HEK293 (cell line): ENCODE data around the gene DNAJA3.

Experiments
- INSM2 ChIP-seq: fragments of 450-650 bp; formaldehyde crosslinking; IDR thresholded peaks from 2 replicates; pipeline ENCODE4 v1.5.1; 2016; ENCODE audit warnings: missing biosample characterization, missing genetic modification characterization
- KLF1 ChIP-seq: fragments of 450-650 bp; formaldehyde crosslinking; IDR thresholded peaks from 2 replicates; pipeline ENCODE4 v1.5.1; 2016; ENCODE audit warnings: missing biosample characterization, missing genetic modification characterization
- OSR2 ChIP-seq: fragments of 450-650 bp; formaldehyde crosslinking; IDR thresholded peaks from 2 replicates; pipeline ENCODE4 v1.5.1; 2016; ENCODE audit warnings: missing biosample characterization, missing genetic modification characterization
- OVOL3 ChIP-seq: fragments of 450-650 bp; formaldehyde crosslinking; IDR thresholded peaks from 2 replicates; pipeline ENCODE4 v1.5.1; 2016; ENCODE audit warnings: missing biosample characterization, missing genetic modification characterization
- PRDM2 ChIP-seq: fragments of 450-650 bp; formaldehyde crosslinking; IDR thresholded peaks from 2 replicates; pipeline ENCODE4 v1.5.1; 2016; ENCODE audit warnings: missing biosample characterization, missing genetic modification characterization, borderline replicate concordance
- RBAK ChIP-seq: fragments of 450-650 bp; formaldehyde crosslinking; IDR thresholded peaks from 2 replicates; pipeline ENCODE4 v1.5.1; 2016; ENCODE audit warnings: missing biosample characterization, missing genetic modification characterization
- TRIM28 ChIP-seq: IDR thresholded peaks from 2 replicates; pipeline ENCODE4 v1.6.1; 2011; ENCODE audit warnings: low read length, control low read depth, borderline replicate concordance
- YY2 ChIP-seq: fragments of 450-650 bp; formaldehyde crosslinking; IDR thresholded peaks from 2 replicates; pipeline ENCODE4 v1.5.1; 2016; ENCODE audit warnings: missing biosample characterization, missing genetic modification characterization
- ZBTB17 ChIP-seq: fragments of 450-650 bp; formaldehyde crosslinking; IDR thresholded peaks from 2 replicates; pipeline ENCODE4 v1.5.1; 2016; ENCODE audit warnings: missing biosample characterization, missing genetic modification characterization
- ZBTB44 ChIP-seq: fragments of 450-650 bp; IDR thresholded peaks from 2 replicates; pipeline ENCODE4 v1.5.1; 2018; ENCODE audit warnings: missing biosample characterization, mild to moderate bottlenecking, missing genetic modification characterization
- ZBTB6 ChIP-seq: fragments of 450-650 bp; formaldehyde crosslinking; IDR thresholded peaks from 2 replicates; pipeline ENCODE4 v1.5.1; 2017; ENCODE audit warnings: missing biosample characterization, missing genetic modification characterization
- ZBTB8A ChIP-seq: fragments of 450-650 bp; formaldehyde crosslinking; IDR thresholded peaks from 2 replicates; pipeline ENCODE4 v1.5.1; 2016; ENCODE audit warnings: missing biosample characterization, missing genetic modification characterization
- ZNF266 ChIP-seq: fragments of 450-650 bp; formaldehyde crosslinking; IDR thresholded peaks from 2 replicates; pipeline ENCODE4 v1.5.1; 2016; ENCODE audit warnings: missing biosample characterization, missing genetic modification characterization, low read depth
- ZNF274 ChIP-seq, 2 experiments: fragments of 200-500 bp in 1 of 2; fragments of 450-650 bp in 1 of 2; sonication (Bioruptor generic) in 1 of 2; formaldehyde crosslinking in 1 of 2; IDR thresholded peaks; 2 replicates each; pipeline versions ENCODE4 v1.5.1 to v1.6.1; 2014 to 2016; ENCODE audit warnings: borderline replicate concordance in 1 of 2, inconsistent platforms in 1 of 2, low read length in 1 of 2, missing biosample characterization in 1 of 2, missing genetic modification characterization in 1 of 2
- ZNF350 ChIP-seq: fragments of 450-650 bp; formaldehyde crosslinking; IDR thresholded peaks from 2 replicates; pipeline ENCODE4 v1.5.0; 2017; ENCODE audit warnings: missing biosample characterization, mild to moderate bottlenecking, missing genetic modification characterization
- ZNF391 ChIP-seq: fragments of 450-650 bp; formaldehyde crosslinking; IDR thresholded peaks from 2 replicates; pipeline ENCODE4 v1.5.1; 2016; ENCODE audit warnings: low read depth, missing biosample characterization, missing genetic modification characterization, borderline replicate concordance
- ZNF416 ChIP-seq: fragments of 450-650 bp; formaldehyde crosslinking; IDR thresholded peaks from 2 replicates; pipeline ENCODE4 v1.5.1; 2016; ENCODE audit warnings: missing biosample characterization, missing genetic modification characterization
- ZNF48 ChIP-seq: fragments of 450-650 bp; formaldehyde crosslinking; IDR thresholded peaks from 2 replicates; pipeline ENCODE4 v1.5.1; 2016; ENCODE audit warnings: missing biosample characterization, missing genetic modification characterization
- ZNF530 ChIP-seq: fragments of 450-650 bp; formaldehyde crosslinking; IDR thresholded peaks from 2 replicates; pipeline ENCODE4 v1.5.1; 2016; ENCODE audit warnings: low read depth, missing biosample characterization, missing genetic modification characterization
- ZNF544 ChIP-seq: fragments of 450-650 bp; formaldehyde crosslinking; IDR thresholded peaks from 2 replicates; pipeline ENCODE4 v1.5.0; 2017; ENCODE audit warnings: missing biosample characterization, missing genetic modification characterization
- ZNF548 ChIP-seq: fragments of 450-650 bp; formaldehyde crosslinking; IDR thresholded peaks from 2 replicates; pipeline ENCODE4 v1.5.1; 2016; ENCODE audit warnings: missing biosample characterization, missing genetic modification characterization
- ZNF549 ChIP-seq: fragments of 450-650 bp; IDR thresholded peaks from 2 replicates; pipeline ENCODE4 v1.5.1; 2018; ENCODE audit warnings: missing biosample characterization, missing genetic modification characterization, mild to moderate bottlenecking, inconsistent platforms, moderate library complexity
- ZNF610 ChIP-seq: fragments of 450-650 bp; formaldehyde crosslinking; IDR thresholded peaks from 2 replicates; pipeline ENCODE4 v1.5.1; 2016; ENCODE audit warnings: missing biosample characterization, missing genetic modification characterization, borderline replicate concordance
- ZNF670 ChIP-seq: fragments of 450-650 bp; formaldehyde crosslinking; IDR thresholded peaks from 2 replicates; pipeline ENCODE4 v1.5.1; 2016; ENCODE audit warnings: missing biosample characterization, missing genetic modification characterization, low read depth
- ZNF701 ChIP-seq: fragments of 450-650 bp; formaldehyde crosslinking; IDR thresholded peaks from 2 replicates; pipeline ENCODE4 v1.5.1; 2016; ENCODE audit warnings: missing biosample characterization, missing genetic modification characterization
- ZNF747 ChIP-seq: fragments of 450-650 bp; formaldehyde crosslinking; IDR thresholded peaks from 2 replicates; pipeline ENCODE4 v1.5.1; 2016; ENCODE audit warnings: missing biosample characterization, missing genetic modification characterization
- ZNF791 ChIP-seq: fragments of 450-650 bp; formaldehyde crosslinking; IDR thresholded peaks from 2 replicates; pipeline ENCODE4 v1.5.1; 2016; ENCODE audit warnings: missing biosample characterization, missing genetic modification characterization
- ZSCAN16 ChIP-seq: fragments of 450-650 bp; formaldehyde crosslinking; IDR thresholded peaks from 2 replicates; pipeline ENCODE4 v1.5.1; 2016; ENCODE audit warnings: missing biosample characterization, missing genetic modification characterization
- ZSCAN23 ChIP-seq: fragments of 450-650 bp; formaldehyde crosslinking; IDR thresholded peaks from 2 replicates; pipeline ENCODE4 v1.5.1; 2016; ENCODE audit warnings: missing biosample characterization, missing genetic modification characterization
- ZSCAN5A ChIP-seq: fragments of 450-650 bp; formaldehyde crosslinking; IDR thresholded peaks from 2 replicates; pipeline ENCODE4 v1.5.1; 2016; ENCODE audit warnings: missing biosample characterization, missing genetic modification characterization

The DNAJA3 gene

GRCh38 chr16:4425378-4426020 lies at the start of gene DNAJA3 (continued):
- no peak for TF ChIP-seq PRDM2 (tag by site-specific recombination)
- no peak for TF ChIP-seq RBAK
- no peak for TF ChIP-seq OSR2
- TF ChIP-seq ZNF416 (tag by site-specific recombination) = no peak
- no peak for TF ChIP-seq ZNF549 (tag by site-specific recombination)
- no peak for TF ChIP-seq ZNF544 (tag by site-specific recombination)
- no peak for TF ChIP-seq ZNF670 (tag by site-specific recombination)
- TF ChIP-seq ZNF610 (tag by site-specific recombination) = peak; percentile 93; the same call in 1 of the 2 replicates
- peak; percentile 89 for TF ChIP-seq YY2 (tag by site-specific recombination)
- TF ChIP-seq ZNF266 (tag by site-specific recombination) = no peak
- TF ChIP-seq OVOL3 = no peak
- TF ChIP-seq KLF1 (tag by site-specific recombination) = no peak
- peak; percentile 26 for TF ChIP-seq ZBTB8A (tag by site-specific recombination)
- no peak for TF ChIP-seq ZNF274 (IDR thresholded peaks at IDR 0.05; ENCODE audit: low read length)
- no peak for TF ChIP-seq ZNF274 (tag by site-specific recombination; IDR thresholded peaks at IDR 0.05; ENCODE audit: borderline replicate concordance)
- peak; percentile 90 for TF ChIP-seq ZBTB17 (tag by site-specific recombination)
- no peak for TF ChIP-seq ZNF747 (tag by site-specific recombination)
- TF ChIP-seq ZSCAN5A = no peak
- no peak; the same call in 1 of the 2 replicates for TF ChIP-seq ZBTB6 (tag by site-specific recombination)
- no peak for TF ChIP-seq INSM2 (tag by site-specific recombination)
- no peak for TF ChIP-seq ZNF350 (tag by site-specific recombination)
- no peak for TF ChIP-seq ZNF548
- no peak for TF ChIP-seq ZNF48
- TF ChIP-seq ZNF530 = no peak
- TF ChIP-seq ZSCAN16 (tag by site-specific recombination) = no peak
- no peak; the same call in 1 of the 2 replicates for TF ChIP-seq ZNF391 (tag by site-specific recombination)
- no peak for TF ChIP-seq ZSCAN23 (tag by site-specific recombination)
- no peak; the same call in 1 of the 2 replicates for TF ChIP-seq TRIM28
- TF ChIP-seq ZNF701 (tag by site-specific recombination) = no peak
- no peak for TF ChIP-seq ZNF791
- no peak for TF ChIP-seq ZBTB44 (tag by site-specific recombination)
